ENCODE data around the gene ANKRD55.
"Not testable (repeated sequence)": the region's sequence is repeated elsewhere in the genome, so short reads cannot be mapped to it uniquely, and the experiment has no call there.

The ANKRD55 gene

GRCh38 chr5:56142614-56143372 lies 90.3 kb downstream of the ANKRD55 start:
- no peak for DNase-seq

GRCh38 chr5:56142233-56142613 lies 90.9 kb downstream of the ANKRD55 start:
- DNase-seq, result no peak

GRCh38 chr5:56140073-56140472 lies 93.1 kb downstream of the ANKRD55 start:
- DNase-seq, result no peak

GRCh38 chr5:56130664-56131063 lies 102.5 kb downstream of the ANKRD55 start:
- DNase-seq, result no peak

- DNase-seq, result no peak
These were observed 103.8 kb downstream of the ANKRD55 start for GRCh38 chr5:56129288-56129687.

GRCh38 chr5:56128113-56128512 lies 105.0 kb downstream of the ANKRD55 start:
- DNase-seq, result peak; percentile 26

- DNase-seq, result no peak
These were observed 106.5 kb downstream of the ANKRD55 start for GRCh38 chr5:56126487-56127179.

GRCh38 chr5:56123531-56124243 lies 109.4 kb downstream of the ANKRD55 start:
- DNase-seq, result peak; percentile 97

- DNase-seq, result not testable (repeated sequence)
These were observed 110.7 kb downstream of the ANKRD55 start for GRCh38 chr5:56122360-56122985.

- DNase-seq, result no peak
These were observed 114.1 kb downstream of the ANKRD55 start for GRCh38 chr5:56119050-56119449.

GRCh38 chr5:56116599-56117141 lies 116.5 kb downstream of the ANKRD55 start:
- no peak for DNase-seq

GRCh38 chr5:56115589-56115988 lies 117.5 kb downstream of the ANKRD55 start:
- no peak for DNase-seq

GRCh38 chr5:56112526-56113121 lies 120.5 kb downstream of the ANKRD55 start:
- no peak for DNase-seq

- DNase-seq, result no peak
These were observed 121.7 kb downstream of the ANKRD55 start for GRCh38 chr5:56111404-56111781.

- DNase-seq, result no peak
These were observed 122.3 kb downstream of the ANKRD55 start for GRCh38 chr5:56110646-56111403.

GRCh38 chr5:56108246-56108645 lies 124.9 kb downstream of the ANKRD55 start:
- no peak for DNase-seq

- DNase-seq, result no peak
These were observed 126.3 kb downstream of the ANKRD55 start for GRCh38 chr5:56106837-56107236.

GRCh38 chr5:56105511-56106291 lies 127.4 kb downstream of the ANKRD55 start:
- no peak for DNase-seq

- no peak for DNase-seq
These were observed 130.2 kb downstream of the ANKRD55 start for GRCh38 chr5:56102889-56103288.

GRCh38 chr5:56102207-56102606 lies 130.9 kb downstream of the ANKRD55 start:
- not testable (repeated sequence) for DNase-seq

- DNase-seq, result no peak
These were observed 131.9 kb downstream of the ANKRD55 start for GRCh38 chr5:56101180-56101579.

All from hematopoietic multipotent progenitor cell treated with erythropoietin and hydrocortisone succinate and interleukin-3 and kit ligand, for 6 days (in vitro differentiated cells).